NOMO-1 treated with DMSO at 0.1 percent for 48 hours (cell line): ENCODE measurements around the gene PROX1.

Experiments used
- DNase-seq: peaks from one replicate; lab custom pipeline; 2025; ENCODE audit not compliant: unreplicated experiment; lab: John Stamatoyannopoulos, UW

The PROX1 gene

GRCh38 chr1:213997038-213997771, 9.4 kb downstream of the PROX1 start:
- DNase-seq: peak; percentile 62

DNA sequence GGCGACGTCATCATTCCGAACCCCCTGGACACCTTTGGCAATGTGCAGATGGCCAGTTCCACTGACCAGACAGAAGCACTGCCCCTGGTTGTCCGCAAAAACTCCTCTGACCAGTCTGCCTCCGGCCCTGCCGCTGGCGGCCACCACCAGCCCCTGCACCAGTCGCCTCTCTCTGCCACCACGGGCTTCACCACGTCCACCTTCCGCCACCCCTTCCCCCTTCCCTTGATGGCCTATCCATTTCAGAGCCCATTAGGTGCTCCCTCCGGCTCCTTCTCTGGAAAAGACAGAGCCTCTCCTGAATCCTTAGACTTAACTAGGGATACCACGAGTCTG, 10.0 kb downstream of the PROX1 start:
- no peak for DNase-seq

- no peak for DNase-seq
Measured at GRCh38 chr1:213998785-213999184, 11.0 kb downstream of the PROX1 start.

DNA sequence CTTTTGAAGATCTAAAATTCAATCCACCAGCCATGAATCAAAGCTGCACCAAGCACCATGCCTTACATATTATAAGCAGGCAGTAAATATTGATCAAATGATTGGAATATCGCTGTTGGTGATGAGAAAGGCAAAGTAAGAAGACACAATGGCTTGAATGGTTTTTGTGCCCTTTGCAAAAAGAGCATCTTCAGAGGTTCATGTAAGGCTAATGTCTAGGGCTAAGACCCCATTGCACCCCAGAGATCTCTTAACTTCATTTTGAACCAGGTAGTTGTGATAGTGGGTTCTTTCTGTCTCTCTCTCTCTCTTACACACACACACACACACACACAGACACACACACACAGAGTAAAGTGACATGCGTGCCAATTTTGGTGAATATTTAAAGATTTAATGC, 12.0 kb downstream of the PROX1 start:
- DNase-seq: no peak

DNA sequence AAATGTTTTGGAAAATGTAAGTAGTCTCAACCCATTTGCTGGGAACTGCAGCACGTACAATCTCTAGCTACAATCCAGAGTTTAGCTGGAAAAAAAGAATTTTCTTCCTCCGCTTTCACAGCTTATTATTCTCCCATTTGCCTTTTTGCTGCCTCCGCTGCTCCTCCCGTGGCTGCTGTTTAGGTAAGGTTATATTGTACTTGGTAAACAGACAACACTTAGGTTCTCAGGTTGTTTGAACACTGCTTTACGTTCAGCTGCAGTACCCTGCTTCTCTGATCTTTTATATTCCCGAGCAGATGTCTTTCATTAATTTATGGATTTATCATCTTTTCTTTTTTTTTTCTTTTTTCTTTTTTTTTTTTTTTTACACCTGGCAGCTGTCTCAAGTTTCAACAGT, 14.3 kb downstream of the PROX1 start:
- no peak for DNase-seq

DNA sequence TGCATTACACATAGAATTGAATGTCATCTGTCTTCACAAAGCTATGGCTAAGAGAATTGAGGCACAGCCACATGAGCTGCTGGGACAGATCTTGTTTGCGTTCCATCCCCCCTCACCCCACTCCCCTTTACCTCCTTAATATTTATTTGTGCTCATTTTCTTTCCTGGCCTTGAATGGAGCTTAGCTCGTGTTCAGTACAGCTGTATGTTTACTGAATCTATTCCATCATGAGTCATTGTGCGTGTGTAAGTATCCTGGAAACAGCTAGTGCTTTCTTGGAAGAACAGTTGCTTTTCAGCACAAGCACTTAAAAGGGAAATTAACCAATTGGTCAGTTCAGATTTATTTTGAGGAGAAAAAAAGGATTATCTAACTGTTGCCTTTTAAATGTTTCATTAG, 14.7 kb downstream of the PROX1 start:
- no peak for DNase-seq

GRCh38 chr1:214003233-214003632, 15.5 kb downstream of the PROX1 start:
- no peak for DNase-seq

DNA sequence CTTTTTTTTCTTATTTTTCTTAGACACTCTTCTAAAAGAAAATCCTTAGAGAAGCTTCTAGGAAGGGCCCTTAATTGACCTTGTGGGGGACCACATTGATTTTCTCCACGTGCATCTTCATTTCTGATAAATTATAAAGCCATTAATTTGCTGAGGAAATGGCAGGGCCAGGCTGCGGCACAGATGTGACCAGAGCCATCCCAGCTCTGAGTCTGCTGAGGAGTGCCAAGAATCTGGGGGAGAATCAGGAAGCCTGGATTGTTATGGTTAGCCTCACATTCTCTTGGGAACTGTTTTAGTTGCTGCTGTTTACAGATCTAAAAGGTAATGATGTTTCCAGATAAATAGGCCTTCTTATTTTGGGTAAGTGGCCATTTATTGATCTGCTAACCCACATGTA, 16.2 kb downstream of the PROX1 start:
- DNase-seq: no peak

DNA sequence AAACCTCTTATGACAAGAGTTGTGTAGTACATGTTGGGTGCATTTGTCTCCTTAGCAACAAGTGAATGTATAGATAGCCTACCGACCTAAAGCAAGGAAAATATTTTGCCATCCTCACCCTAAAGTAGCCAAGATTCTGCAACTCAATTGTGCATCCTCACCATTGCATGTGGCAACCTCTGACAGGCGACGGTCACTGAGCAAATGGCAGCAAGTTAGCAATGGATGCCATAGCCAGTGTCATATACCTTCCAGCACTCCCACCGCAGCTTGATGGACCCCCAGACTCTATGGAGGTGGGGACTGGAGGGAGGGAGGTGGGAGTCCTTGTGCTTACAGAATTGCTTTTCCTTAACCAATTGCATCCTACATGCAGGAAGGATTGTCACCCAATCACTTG, 17.0 kb downstream of the PROX1 start:
- no peak for DNase-seq

DNA sequence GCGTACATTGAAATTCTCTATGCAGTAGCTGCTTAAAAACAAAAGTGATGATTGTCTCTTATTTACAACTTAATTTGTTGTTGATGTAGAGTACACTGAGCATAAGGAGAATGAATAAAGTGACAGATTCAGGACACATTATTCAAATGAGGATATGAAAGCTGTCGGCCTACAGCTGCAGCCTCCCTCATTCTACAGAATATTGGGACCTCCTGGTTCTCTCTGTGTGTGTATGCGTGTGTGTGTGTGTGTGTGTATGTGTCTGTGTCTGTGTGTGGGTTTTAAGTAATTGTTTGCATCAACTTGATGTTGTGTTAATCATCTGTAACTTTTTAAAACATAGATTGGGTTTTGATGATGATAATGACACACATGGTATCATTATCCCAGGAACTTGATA, 17.9 kb downstream of the PROX1 start:
- no peak for DNase-seq

- no peak for DNase-seq
Measured at GRCh38 chr1:214006845-214007244, 19.1 kb downstream of the PROX1 start.

DNA sequence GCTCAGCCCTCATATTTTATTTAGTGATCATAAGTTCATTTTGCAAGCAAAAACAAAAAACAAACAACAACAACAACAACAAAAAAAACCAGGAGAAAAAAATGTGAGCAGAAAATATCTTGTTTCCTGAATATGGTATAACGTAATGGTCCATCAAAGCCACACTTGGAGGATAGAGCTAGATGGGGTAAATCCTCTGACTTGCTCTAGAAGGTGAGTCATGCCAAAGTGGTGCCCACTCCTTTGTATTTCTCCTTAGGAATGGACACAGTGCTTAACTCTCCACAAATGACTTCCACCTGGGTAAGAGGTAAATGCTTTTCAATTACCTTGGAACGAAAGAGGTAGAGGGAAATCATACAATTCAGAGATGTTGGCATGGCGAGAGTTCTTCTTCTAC, 20.6 kb downstream of the PROX1 start:
- no peak for DNase-seq

DNA sequence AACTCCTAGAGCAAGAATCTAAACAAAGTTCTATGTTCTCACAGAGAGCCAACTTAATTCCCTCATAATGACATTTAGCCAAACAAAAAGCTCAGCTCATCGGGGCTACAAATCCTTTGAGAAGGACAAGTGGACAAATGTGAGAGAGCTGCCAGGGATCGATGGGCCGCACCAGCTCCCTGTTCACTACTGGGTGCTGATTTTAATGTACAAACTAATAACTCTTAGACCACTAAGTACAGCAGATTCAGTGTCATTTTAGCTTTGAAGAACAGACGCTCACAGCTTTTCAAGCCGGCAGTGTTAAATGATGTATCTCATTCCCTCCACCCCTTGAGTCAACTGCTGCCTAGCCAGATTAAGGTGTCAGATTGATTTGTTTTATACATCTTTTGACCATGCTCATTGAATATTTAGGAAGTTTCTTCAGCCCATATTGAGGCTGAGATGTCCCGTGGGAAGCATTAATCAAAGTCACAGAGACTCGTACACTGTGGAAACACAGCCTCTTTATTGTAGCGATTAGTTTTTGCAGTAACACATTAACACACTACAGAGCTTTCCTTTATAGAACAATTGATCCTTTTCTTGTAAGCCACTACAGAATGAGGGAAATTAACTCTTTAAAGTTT, 21.1 kb downstream of the PROX1 start:
- no peak for DNase-seq

- DNase-seq: no peak
Measured at GRCh38 chr1:214009423-214010196, 21.8 kb downstream of the PROX1 start.

GRCh38 chr1:214010197-214010573, 22.4 kb downstream of the PROX1 start:
- no peak for DNase-seq

- DNase-seq: no peak
Measured at GRCh38 chr1:214010717-214011116, 22.9 kb downstream of the PROX1 start.

- no peak for DNase-seq
Measured at GRCh38 chr1:214012418-214012817, 24.6 kb downstream of the PROX1 start.

- no peak for DNase-seq
Measured at GRCh38 chr1:214013614-214014377, 26.0 kb downstream of the PROX1 start.

DNA sequence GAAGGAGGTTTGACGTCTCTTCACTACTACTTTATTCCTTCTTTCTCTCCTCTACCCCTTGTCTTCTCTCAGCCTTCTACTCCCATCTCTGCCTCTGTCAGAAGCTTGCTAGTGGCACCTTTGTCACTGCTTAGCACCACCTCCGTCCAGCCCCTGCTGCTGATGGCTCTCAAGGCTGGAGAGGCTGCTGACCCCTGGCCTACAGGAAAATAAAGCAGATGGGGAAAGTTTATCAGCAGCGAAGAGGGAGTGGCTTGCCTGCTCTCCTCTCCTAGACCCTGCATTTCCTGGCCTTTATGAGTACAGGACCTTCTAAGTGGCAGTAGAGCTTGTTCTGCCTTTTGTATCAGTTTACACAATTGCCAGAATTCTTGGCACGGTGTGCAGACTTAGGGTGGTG, 27.0 kb downstream of the PROX1 start:
- no peak for DNase-seq

DNA sequence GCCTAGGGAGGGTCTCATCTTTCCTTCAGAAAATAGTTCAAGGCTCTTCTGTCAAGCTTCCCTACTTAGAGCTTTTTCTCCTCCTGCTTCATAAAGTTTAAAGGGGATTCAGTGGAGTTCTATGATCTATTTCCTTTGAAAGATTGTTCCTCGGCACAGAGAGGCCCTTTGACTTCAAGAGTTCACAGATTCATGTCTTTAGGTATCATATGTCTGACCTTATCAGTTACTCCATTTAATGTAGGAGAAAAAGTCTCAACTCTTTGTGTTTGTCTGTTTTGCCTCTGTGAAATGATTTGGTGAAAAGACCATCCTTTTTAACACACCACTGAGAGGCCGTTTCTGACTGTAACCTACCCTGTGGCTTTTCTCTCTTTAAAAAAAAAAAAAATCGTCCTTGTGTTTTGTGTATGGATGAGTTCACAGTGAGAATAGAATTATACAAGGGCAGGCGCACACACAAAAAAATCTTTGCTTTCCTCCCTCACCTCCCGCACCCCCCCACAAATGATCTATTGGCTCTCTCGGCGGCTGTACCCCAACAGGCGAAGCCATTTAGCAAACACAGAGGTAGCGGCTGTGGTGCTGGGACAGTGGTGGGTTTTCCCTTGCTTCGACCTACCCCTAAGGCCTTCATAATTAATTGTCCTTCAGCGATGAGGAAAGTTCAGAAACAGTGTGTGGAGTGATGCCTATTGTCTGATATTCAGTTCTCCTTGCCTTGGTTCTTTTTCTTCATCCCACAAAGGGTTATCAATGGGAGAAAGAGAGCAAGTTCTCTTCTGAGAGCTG, 29.6 kb downstream of the PROX1 start:
- DNase-seq: no peak
